GM21528 (cell line): ENCODE data around the gene DPEP1.
"Not testable (repeated sequence)": the region's sequence is repeated elsewhere in the genome, so short reads cannot be mapped to it uniquely, and the experiment has no call there.

Experiments
- ATAC-seq: cut with Tn5 transposase; IDR thresholded peaks from one replicate; pipeline ENCODE4 v1.9.1; 2021; ENCODE audit warnings: mild to moderate bottlenecking, moderate library complexity; ENCODE audit not compliant: unreplicated experiment, low FRiP score

Gene DPEP1

GRCh38 chr16:89641458-89642119 is 28.1 kb downstream of the DPEP1 start:
- ATAC-seq, result no peak

GRCh38 chr16:89642574-89642973 is 29.1 kb downstream of the DPEP1 start:
- ATAC-seq, result no peak

GRCh38 chr16:89643769-89644300 is 30.4 kb downstream of the DPEP1 start:
- ATAC-seq, result no peak

GRCh38 chr16:89645122-89645521 is 31.7 kb downstream of the DPEP1 start:
- ATAC-seq, result no peak

- no peak for ATAC-seq
Observed at GRCh38 chr16:89646270-89646669, 32.8 kb downstream of the DPEP1 start.

- ATAC-seq, result no peak
Observed at GRCh38 chr16:89646906-89647305, 33.5 kb downstream of the DPEP1 start.

- no peak for ATAC-seq
Observed at GRCh38 chr16:89651584-89651983, 38.1 kb downstream of the DPEP1 start.

- ATAC-seq, result no peak
Observed at GRCh38 chr16:89653656-89654295, 40.3 kb downstream of the DPEP1 start.

GRCh38 chr16:89655062-89655643 is 41.7 kb downstream of the DPEP1 start:
- ATAC-seq, result no peak

GRCh38 chr16:89656435-89657121 is 43.1 kb downstream of the DPEP1 start:
- ATAC-seq, result no peak

- ATAC-seq, result peak; percentile 88
Observed at GRCh38 chr16:89657442-89658220, 44.2 kb downstream of the DPEP1 start, which contains the start of the genes CHMP1A and SPATA33. Gene CHMP1A (minus strand): TSS chr16:89657708. CDS start chr16:89657588, 120 bp downstream. Gene SPATA33 (plus strand): TSS chr16:89657836. CDS start chr16:89657912, 76 bp downstream.

GRCh38 chr16:89658221-89658879 is 44.9 kb downstream of the DPEP1 start:
- no peak for ATAC-seq

- no peak for ATAC-seq
Observed at GRCh38 chr16:89660146-89660545, 46.7 kb downstream of the DPEP1 start.

GRCh38 chr16:89661215-89661614 is 47.8 kb downstream of the DPEP1 start:
- no peak for ATAC-seq

- not testable (repeated sequence) for ATAC-seq
Observed at GRCh38 chr16:89664238-89664637, 50.8 kb downstream of the DPEP1 start.

GRCh38 chr16:89667000-89667399 is 53.6 kb downstream of the DPEP1 start:
- ATAC-seq, result not testable (repeated sequence)

- no peak for ATAC-seq
Observed at GRCh38 chr16:89667633-89668032, 54.2 kb downstream of the DPEP1 start.

GRCh38 chr16:89668790-89669158 is 55.3 kb downstream of the DPEP1 start:
- ATAC-seq, result no peak

- ATAC-seq, result no peak
Observed at GRCh38 chr16:89669755-89670154, 56.3 kb downstream of the DPEP1 start.
